ENCODE data around the gene HDAC2.
"Not testable (repeated sequence)": the region's sequence is repeated elsewhere in the genome, so short reads cannot be mapped to it uniquely, and the experiment has no call there.

The HDAC2 gene

GRCh38 chr6:113970805-113971676 is at the start of gene HDAC2:
TSS of gene HDAC2 (minus strand) at chr6:113971148. CDS start at chr6:113970908, 240 bp downstream.
- DNase-seq, result peak; percentile 89

- DNase-seq, result no peak
These were observed 49.2 kb upstream of the HDAC2 start for GRCh38 chr6:114020196-114020595.

- DNase-seq, result not testable (repeated sequence)
These were observed 46.2 kb upstream of the HDAC2 start for GRCh38 chr6:114017146-114017545.

GRCh38 chr6:114014106-114014505 is 43.2 kb upstream of the HDAC2 start:
- DNase-seq, result not testable (repeated sequence)

- DNase-seq, result not testable (repeated sequence)
These were observed 40.5 kb upstream of the HDAC2 start for GRCh38 chr6:114011486-114011885.

- no peak for DNase-seq
These were observed 39.6 kb upstream of the HDAC2 start for GRCh38 chr6:114010540-114010939.

GRCh38 chr6:114009192-114009591 is 38.2 kb upstream of the HDAC2 start:
- DNase-seq, result no peak

- no peak for DNase-seq
These were observed 37.4 kb upstream of the HDAC2 start for GRCh38 chr6:114008331-114008730.

- peak; percentile 38 for DNase-seq
These were observed 36.6 kb upstream of the HDAC2 start for GRCh38 chr6:114007516-114007915.

- DNase-seq, result no peak
These were observed 30.4 kb upstream of the HDAC2 start for GRCh38 chr6:114001354-114001753.

- no peak for DNase-seq
These were observed 29.1 kb upstream of the HDAC2 start for GRCh38 chr6:114000069-114000468.

GRCh38 chr6:113999284-113999683 is 28.3 kb upstream of the HDAC2 start:
- DNase-seq, result no peak

- DNase-seq, result no peak
These were observed 27.9 kb upstream of the HDAC2 start for GRCh38 chr6:113998811-113999210.

- no peak for DNase-seq
These were observed 26.2 kb upstream of the HDAC2 start for GRCh38 chr6:113997116-113997515.

- DNase-seq, result no peak
These were observed 24.7 kb upstream of the HDAC2 start for GRCh38 chr6:113995634-113996033.

GRCh38 chr6:113994934-113995342 is 24.0 kb upstream of the HDAC2 start:
- peak; percentile 52 for DNase-seq

- DNase-seq, result no peak
These were observed 18.7 kb upstream of the HDAC2 start for GRCh38 chr6:113989675-113990074.

GRCh38 chr6:113982675-113983074 is 11.7 kb upstream of the HDAC2 start:
- not testable (repeated sequence) for DNase-seq

GRCh38 chr6:113982055-113982550 is 11.2 kb upstream of the HDAC2 start:
- no peak for DNase-seq

GRCh38 chr6:113980937-113981554 is 10.1 kb upstream of the HDAC2 start:
- DNase-seq, result peak; percentile 14

- DNase-seq, result no peak
These were observed 9.0 kb upstream of the HDAC2 start for GRCh38 chr6:113979937-113980336.

- no peak for DNase-seq
These were observed 7.2 kb upstream of the HDAC2 start for GRCh38 chr6:113978084-113978675.

GRCh38 chr6:113976806-113977205 is 5.9 kb upstream of the HDAC2 start:
- no peak for DNase-seq

- no peak for DNase-seq
These were observed 793 bp upstream of the HDAC2 start for GRCh38 chr6:113971741-113972140.

Measured in CD4-positive, alpha-beta T cell treated with Interleukin-10 for 1 hour (primary cell).